Liver (tissue), 3 donors: Measurements from ENCODE around the gene XPNPEP1.

Source experiments
- ATF3 ChIP-seq: IDR thresholded peaks from 2 replicates; pipeline ENCODE4 v1.6.1; 2016; ENCODE audit warnings: antibody characterized with exemption
- CTCF ChIP-seq: fragments of 150-350 bp; IDR thresholded peaks from 2 replicates; pipeline ENCODE4 v1.5.1; 2017; ENCODE audit warnings: improper control_type of control experiment, low read depth, low read length; ENCODE audit not compliant: missing input control
- EGR1 ChIP-seq, 2 donors: IDR thresholded peaks; 2 replicates each; pipeline ENCODE4 v1.6.1; 2016 to 2018; ENCODE audit warnings: antibody characterized with exemption in 2 of 2, low read depth in 2 of 2
- FOXA1 ChIP-seq: IDR thresholded peaks from 2 replicates; pipeline ENCODE4 v1.6.1; 2016; ENCODE audit warnings: antibody characterized with exemption
- GABPA ChIP-seq, 2 donors: IDR thresholded peaks in 1 of 2; conservative IDR thresholded peaks in 1 of 2; 2 replicates each; pipeline ENCODE4 v1.6.1; 2016; ENCODE audit warnings: antibody characterized with exemption in 2 of 2, mild to moderate bottlenecking in 1 of 2, moderate library complexity in 1 of 2
- JUND ChIP-seq, 2 donors: IDR thresholded peaks; 2 replicates each; pipeline ENCODE4 v1.6.1; 2016; ENCODE audit warnings: antibody characterized with exemption in 2 of 2
- MAX ChIP-seq: IDR thresholded peaks from 2 replicates; pipeline ENCODE4 v1.6.1; 2016; ENCODE audit warnings: antibody characterized with exemption
- RAD21 ChIP-seq, 2 donors: IDR thresholded peaks; 2 replicates each; pipeline ENCODE4 v1.6.1; 2016; ENCODE audit warnings: antibody characterized with exemption in 2 of 2, mild to moderate bottlenecking in 2 of 2
- REST ChIP-seq: IDR thresholded peaks from 2 replicates; pipeline ENCODE4 v1.6.1; 2016; ENCODE audit warnings: antibody characterized with exemption, mild to moderate bottlenecking
- RXRA ChIP-seq, 2 donors: IDR thresholded peaks; 2 replicates each; pipeline ENCODE4 v1.6.1; 2017 to 2018; ENCODE audit warnings: antibody characterized with exemption in 2 of 2, mild to moderate bottlenecking in 1 of 2
- SP1 ChIP-seq: IDR thresholded peaks from 2 replicates; pipeline ENCODE4 v1.6.1; 2018; ENCODE audit warnings: antibody characterized with exemption, mild to moderate bottlenecking
- TAF1 ChIP-seq: conservative IDR thresholded peaks from 2 replicates; pipeline ENCODE4 v1.6.1; 2016; ENCODE audit warnings: antibody characterized with exemption, mild to moderate bottlenecking
- YY1 ChIP-seq: IDR thresholded peaks from 2 replicates; pipeline ENCODE4 v1.6.1; 2016; ENCODE audit warnings: antibody characterized with exemption, mild to moderate bottlenecking
- ZBTB33 ChIP-seq: IDR thresholded peaks from 2 replicates; pipeline ENCODE4 v1.6.1; 2016; ENCODE audit warnings: antibody characterized with exemption
- donor health status: healthy.
- donor health status: healthy.

GRCh38 chr10:109821672-109822071 lies 101.6 kb downstream of the XPNPEP1 start:
- TF ChIP-seq RAD21 (IDR thresholded peaks at IDR 0.05) = no peak
- no peak for TF ChIP-seq CTCF
- no peak for TF ChIP-seq MAX
- no peak for TF ChIP-seq YY1
- no peak for TF ChIP-seq GABPA (IDR thresholded peaks at IDR 0.05 in 1 of 2, conservative IDR thresholded peaks at IDR 0.05 in 1 of 2)
- no peak for TF ChIP-seq JUND (IDR thresholded peaks at IDR 0.05)
- no peak for TF ChIP-seq FOXA1
- no peak for TF ChIP-seq REST
- TF ChIP-seq TAF1 = no peak
- no peak for TF ChIP-seq RXRA (IDR thresholded peaks at IDR 0.05)
- no peak for TF ChIP-seq EGR1 (IDR thresholded peaks at IDR 0.05; ENCODE audit: low read depth in 2 of 2)
- no peak for TF ChIP-seq ZBTB33
- TF ChIP-seq ATF3 = no peak
- no peak for TF ChIP-seq SP1
